T-helper 9 cell (primary cell): Measurements from ENCODE around the gene ANKRD39.

Experiments
- DNase-seq: peaks from one replicate; pipeline ENCODE4 v3.0.0-alpha.2; 2020

Gene ANKRD39

GRCh38 chr2:96885432-96886347, 27.9 kb upstream of the ANKRD39 start:
- no peak for DNase-seq

DNA sequence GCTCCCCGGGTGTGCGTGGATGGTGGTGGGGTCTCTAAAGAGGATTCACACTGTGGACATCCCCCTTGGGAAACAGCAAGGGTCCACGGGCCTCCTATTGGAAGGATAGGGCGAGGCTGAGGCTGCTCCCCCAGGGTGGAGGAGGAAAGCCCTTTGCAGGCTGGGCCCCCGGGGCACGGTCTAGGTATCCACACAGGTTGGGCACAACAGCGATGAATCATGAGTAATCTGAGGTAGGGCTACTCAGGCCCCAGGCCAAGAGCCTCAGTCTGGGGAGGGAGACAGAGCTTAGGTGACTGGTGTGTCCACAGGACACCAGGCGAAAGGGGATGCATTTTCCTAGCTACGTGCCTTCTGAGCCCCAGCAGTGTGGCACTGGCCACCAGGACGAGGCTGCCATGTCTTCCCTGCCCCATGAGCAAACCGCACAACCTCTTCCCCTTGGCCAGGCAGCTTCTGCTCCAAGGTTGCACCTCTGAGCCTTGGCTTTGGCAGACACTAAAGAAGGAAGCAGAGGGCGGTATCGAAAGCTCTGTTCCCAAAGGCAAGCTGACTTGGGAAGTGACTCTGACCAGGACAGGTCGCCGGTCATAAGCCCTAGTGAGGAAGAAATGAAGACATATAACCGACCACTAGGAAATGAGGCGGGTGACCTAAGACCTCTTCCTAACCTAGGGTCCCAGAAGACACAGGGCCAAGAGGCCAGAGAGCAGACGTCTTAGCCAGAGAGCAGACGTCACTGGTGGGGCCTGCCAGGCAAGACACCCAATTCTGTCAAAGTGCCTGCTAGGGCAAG, 26.7 kb upstream of the ANKRD39 start:
- no peak for DNase-seq

- DNase-seq: no peak
Observed at GRCh38 chr2:96883306-96883705, 25.5 kb upstream of the ANKRD39 start.

DNA sequence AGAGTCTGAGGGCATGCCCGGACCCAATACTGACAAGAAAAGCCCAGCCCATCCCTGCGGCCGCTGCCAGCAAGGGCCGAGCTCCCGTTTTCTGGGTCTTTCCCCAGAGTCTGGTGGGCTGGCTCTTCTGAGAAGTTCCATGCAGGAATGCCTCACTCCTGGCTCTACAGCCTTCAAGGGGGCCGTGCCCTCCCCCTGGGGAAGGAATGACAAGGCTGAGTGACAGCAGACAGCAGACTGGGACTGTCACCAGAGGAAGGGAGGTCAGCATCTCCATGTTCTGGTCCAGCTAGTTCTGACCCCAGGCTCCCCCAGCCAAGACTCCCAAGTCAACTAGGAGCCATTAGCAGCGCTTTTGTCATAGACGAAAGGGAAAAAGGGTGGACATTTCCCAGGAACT, 25.1 kb upstream of the ANKRD39 start:
- no peak for DNase-seq

GRCh38 chr2:96882230-96882629, 24.4 kb upstream of the ANKRD39 start:
- DNase-seq: no peak

DNA sequence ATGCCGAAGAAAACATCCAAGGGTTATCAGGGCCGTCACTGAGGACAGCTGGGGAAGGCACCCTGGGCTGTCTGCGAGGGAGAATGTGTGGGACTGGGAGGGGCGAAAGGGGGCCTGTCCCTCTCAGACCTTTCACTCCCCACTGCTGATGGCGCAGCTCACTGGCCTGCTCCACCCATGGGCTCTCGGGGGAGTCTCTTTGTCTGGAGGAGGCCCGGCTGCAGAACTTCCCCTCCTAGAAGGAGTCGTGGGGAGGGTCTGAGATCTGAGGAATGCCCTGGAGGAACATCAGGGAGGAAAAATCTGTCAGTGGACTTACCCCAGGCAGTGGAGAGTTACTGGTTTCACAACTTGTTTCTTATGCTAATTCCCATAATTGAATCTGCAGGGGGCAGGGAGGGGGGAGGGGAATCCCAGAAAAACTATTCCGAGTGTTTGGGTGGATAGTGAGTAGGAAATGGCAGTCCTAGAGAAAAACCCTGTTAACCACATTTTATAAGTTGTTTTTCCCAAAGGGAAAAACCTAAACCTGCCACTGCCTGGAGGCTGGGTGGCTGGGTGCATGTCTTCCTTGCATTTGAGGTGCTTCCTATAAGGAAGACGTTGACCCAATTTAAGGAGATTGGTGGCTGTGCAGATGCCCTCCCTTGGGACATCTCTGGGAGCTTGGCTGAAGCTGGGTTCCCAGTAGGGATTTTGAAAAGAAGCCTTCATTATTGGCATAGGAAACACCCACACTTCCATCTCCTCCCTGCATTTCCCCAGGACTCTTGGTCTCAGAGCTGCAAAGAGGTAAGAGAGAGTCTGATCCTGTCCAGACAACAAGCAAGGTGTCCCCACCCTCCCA, 23.8 kb upstream of the ANKRD39 start:
- DNase-seq: no peak

DNA sequence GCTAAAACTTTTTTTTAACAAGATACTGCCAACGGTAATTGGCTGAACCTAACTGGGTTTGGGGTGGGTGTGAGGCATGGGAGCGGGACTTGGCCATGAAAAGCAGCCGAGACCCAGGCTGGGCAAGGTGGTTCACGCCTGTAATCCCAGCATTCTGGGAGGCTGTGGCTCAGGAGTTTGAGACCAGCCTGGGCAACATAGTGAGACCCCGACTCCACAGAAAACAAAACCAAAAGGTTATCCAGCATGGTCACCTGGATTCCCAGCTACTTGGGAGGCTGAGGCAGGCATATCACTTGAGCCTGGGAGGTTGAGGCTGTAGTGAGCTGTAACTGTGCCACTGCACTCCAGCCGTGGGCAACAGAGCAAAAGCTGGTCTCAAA, 23.1 kb upstream of the ANKRD39 start:
- no peak for DNase-seq

GRCh38 chr2:96879545-96880040, 21.8 kb upstream of the ANKRD39 start:
- no peak for DNase-seq

GRCh38 chr2:96878796-96879544, 21.2 kb upstream of the ANKRD39 start:
- no peak for DNase-seq

- no peak for DNase-seq
Observed at GRCh38 chr2:96878171-96878570, 20.4 kb upstream of the ANKRD39 start.

- no peak for DNase-seq
Observed at GRCh38 chr2:96877631-96878092, 19.8 kb upstream of the ANKRD39 start.

DNA sequence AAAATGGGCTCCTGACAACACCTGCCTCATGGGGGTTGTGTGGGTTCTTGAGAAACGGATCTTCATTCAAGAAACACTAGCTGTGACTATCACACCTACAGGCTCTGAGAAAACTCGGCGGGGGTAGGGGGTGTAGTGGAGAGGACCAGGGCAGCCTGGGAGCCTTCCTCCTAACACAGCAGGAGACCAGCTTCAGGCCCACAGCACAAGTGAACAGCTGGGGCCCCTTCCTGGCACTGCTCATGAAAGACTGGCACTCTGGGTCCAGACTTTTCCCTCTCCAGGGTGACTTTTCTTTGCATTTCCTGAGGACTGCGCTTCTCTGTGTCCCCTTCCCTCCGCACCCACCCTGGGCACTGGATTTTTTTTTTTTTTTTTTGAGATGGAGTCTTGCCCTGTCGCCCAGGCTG, 19.2 kb upstream of the ANKRD39 start:
- no peak for DNase-seq

DNA sequence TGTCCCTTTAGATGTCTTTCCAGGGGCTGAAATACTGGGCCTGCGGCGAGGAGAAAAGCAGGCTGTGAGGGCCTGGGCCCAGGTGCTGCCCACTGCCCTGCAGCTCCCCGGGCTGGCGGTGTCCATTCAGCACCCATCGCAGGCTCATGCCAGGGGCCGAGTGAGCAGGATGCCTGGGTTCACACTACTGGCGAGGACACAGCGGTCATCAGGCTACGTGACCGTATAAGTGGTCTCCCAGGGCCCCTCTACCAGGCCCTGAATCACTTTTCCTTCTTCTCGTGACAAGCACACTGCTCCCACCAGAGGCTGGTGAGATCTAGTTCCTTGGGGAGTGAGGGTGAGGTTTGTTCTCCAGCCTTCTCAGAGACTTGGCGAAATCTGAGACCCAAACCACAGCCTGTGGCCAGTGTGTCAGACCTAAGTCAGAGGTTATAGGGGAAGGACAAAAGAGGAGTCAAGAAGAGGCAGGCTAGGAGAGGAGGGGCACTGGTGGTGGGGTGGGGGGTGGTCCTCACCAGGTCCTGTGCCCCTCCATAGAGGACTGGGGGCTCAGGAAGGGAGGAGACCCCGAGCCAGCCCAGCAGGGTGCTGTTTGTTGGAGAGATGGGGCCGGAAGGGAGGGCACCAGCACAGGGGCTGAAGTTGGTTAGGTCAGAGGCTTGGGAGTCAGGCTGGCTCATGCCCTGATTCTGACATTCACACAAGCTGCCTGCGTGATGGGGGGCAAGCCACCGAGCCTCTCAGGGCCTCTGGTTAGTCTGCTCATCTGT, 18.6 kb upstream of the ANKRD39 start:
- no peak for DNase-seq

- DNase-seq: no peak
Observed at GRCh38 chr2:96875498-96876268, 17.9 kb upstream of the ANKRD39 start.

DNA sequence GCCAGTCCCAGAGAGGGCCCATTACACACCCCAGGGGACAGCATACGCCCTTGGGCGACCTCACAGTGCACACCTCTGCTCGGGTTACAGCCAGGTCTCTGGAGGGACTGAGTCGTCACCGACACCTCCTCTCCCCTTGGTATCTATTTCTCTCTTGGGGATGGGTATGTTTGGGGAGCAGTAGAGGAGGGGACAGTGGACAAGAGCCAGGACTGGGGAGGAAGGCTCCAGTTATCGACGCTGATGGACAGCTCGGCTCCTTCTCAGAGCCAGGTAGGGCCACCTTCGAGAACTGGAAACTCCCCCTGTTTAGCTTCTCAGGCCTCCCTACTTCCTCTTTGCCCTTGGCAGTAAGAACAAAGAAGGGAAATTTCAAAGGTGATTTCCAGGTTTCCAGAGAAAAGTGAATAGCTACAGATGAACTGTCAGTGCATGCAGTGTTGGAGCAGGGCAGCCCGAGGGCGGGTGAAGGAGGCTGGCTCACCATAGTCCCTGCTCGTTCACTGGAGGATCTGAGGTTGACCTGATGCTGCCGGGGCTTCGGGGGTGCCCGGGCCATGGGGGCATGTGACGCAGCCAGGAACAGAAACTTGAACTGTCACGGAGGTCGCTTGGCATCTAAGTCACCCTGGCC, 16.5 kb upstream of the ANKRD39 start:
- DNase-seq: no peak

GRCh38 chr2:96873651-96874096, 15.9 kb upstream of the ANKRD39 start:
- DNase-seq: no peak

DNA sequence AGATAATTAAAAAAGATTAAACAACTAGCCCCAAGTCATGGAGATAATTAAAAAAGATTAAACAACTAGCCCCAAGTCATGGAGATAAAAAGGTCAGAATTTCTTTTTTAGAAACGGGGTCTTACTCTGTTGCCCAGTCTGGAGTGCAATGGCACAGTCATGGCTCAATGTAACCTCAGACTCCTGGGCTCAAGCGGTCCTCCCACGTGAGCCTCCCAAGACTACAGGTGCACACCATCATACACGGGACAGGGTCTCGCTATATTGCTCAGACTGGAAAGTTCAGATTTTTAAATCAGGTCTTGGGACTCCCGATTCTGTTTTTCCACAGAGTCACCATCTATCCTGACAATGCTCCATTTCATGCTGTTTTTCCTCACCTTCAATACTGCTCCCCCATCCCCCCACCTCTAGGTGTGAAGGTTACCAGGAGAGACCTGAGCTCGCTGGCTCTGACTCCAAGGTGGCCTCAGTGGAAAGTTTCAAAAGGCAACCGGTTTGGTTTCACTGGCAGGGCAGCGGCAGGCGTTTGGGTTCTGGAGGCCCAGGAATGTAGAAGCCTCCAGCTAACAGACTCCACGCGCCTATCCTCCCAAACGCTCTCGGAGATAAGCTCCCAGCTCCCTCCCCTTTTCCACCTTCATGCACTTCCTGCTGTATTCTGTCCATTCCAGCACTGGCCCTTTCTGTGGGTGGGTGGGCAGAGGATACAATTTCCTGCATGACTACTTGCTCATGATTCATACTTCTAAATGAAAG, 15.0 kb upstream of the ANKRD39 start:
- no peak for DNase-seq

- peak; percentile 58 for DNase-seq
Observed at GRCh38 chr2:96870626-96871255, 12.9 kb upstream of the ANKRD39 start.
